Astrocyte (in vitro differentiated cells and primary cell): ENCODE measurements around the gene SGIP1.

Experiments
- CTCF ChIP-seq: IDR thresholded peaks from 2 replicates; pipeline ENCODE4 v1.5.1; 2011; ENCODE audit warnings: low read depth, mild to moderate bottlenecking, inconsistent platforms, low read length, moderate library complexity; ENCODE audit not compliant: insufficient read depth
- EZH2 ChIP-seq: IDR thresholded peaks from 2 replicates; pipeline ENCODE4 v1.6.1; 2012; ENCODE audit warnings: mild to moderate bottlenecking, low read length, inconsistent platforms; ENCODE audit not compliant: insufficient read depth

- TF ChIP-seq CTCF: no peak
- no peak for TF ChIP-seq EZH2
Measured at GRCh38 chr1:66492424-66492823, 41.5 kb upstream of the SGIP1 start.
